Chondrocyte (in vitro differentiated cells): ENCODE results near the gene CCDC57. TPM values are rescaled to one million over a fixed set of nuclear protein-coding genes. Genes with fewer than 3 reads are reported as not detected.

ENCODE experiments used
- DNase-seq: peaks from one replicate; pipeline ENCODE4 v3.0.0; 2021; ENCODE audit warnings: mixed read lengths, low spot score
- H3K27ac Mint-ChIP-seq: one replicate; pipeline ENCODE4 v1.8.0; 2021; ENCODE audit warnings: mild to moderate bottlenecking, moderate library complexity, mixed read lengths; ENCODE audit not compliant: unreplicated experiment
- H3K27me3 Mint-ChIP-seq: 2 replicates; pipeline ENCODE4 v1.8.0; 2021; ENCODE audit warnings: low read depth, mixed read lengths
- H3K36me3 Mint-ChIP-seq: 2 replicates; pipeline ENCODE4 v1.8.0; 2021; ENCODE audit warnings: low read depth, mixed read lengths
- H3K4me1 Mint-ChIP-seq: 2 replicates; pipeline ENCODE4 v1.8.0; 2021; ENCODE audit warnings: low read depth, mild to moderate bottlenecking, mixed read lengths
- H3K4me3 Mint-ChIP-seq: one replicate; pipeline ENCODE4 v1.8.0; 2021; ENCODE audit warnings: mild to moderate bottlenecking, moderate library complexity, mixed read lengths; ENCODE audit not compliant: unreplicated experiment
- H3K9me3 Mint-ChIP-seq: 2 replicates; pipeline ENCODE4 v1.8.0; 2021; ENCODE audit warnings: low read depth, mixed read lengths
- total RNA-seq: library from RNA; stranded (reverse); gene quantifications from 3 replicates; pipeline ENCODE4 v1.2.1, GENCODE V29; 2021
- TF ChIP-seq, protein P1 (sequence below): fragments of 200-600 bp; sonication (generic); IDR thresholded peaks from 2 replicates; pipeline ENCODE4 v1.5.0; 2021; ENCODE audit warnings: antibody characterized with exemption, mild to moderate bottlenecking, moderate library complexity

The CCDC57 gene
- total RNA-seq, 1 donor from 2014 or later = 23.5 TPM

DNA sequence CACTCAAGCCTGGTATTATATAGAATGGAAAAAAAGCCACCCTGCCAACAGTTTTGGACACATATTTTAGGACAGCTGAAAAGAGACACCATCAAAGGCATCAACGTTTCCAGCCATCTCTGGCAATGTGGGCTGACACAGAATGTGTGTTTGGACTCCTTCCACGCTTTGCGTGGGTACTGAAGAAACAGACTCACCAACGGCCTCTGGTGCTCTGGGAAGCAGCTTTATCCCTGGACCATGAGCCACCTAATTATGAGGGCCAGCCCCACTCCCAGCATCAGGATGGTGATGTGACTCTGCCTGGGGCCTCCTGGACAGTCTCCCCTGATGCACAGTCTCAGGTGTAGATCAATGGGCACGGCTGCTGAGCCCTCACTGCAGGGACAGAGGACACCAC, 27.9 kb downstream of the CCDC57 start:
- TF ChIP-seq, protein P1, sequence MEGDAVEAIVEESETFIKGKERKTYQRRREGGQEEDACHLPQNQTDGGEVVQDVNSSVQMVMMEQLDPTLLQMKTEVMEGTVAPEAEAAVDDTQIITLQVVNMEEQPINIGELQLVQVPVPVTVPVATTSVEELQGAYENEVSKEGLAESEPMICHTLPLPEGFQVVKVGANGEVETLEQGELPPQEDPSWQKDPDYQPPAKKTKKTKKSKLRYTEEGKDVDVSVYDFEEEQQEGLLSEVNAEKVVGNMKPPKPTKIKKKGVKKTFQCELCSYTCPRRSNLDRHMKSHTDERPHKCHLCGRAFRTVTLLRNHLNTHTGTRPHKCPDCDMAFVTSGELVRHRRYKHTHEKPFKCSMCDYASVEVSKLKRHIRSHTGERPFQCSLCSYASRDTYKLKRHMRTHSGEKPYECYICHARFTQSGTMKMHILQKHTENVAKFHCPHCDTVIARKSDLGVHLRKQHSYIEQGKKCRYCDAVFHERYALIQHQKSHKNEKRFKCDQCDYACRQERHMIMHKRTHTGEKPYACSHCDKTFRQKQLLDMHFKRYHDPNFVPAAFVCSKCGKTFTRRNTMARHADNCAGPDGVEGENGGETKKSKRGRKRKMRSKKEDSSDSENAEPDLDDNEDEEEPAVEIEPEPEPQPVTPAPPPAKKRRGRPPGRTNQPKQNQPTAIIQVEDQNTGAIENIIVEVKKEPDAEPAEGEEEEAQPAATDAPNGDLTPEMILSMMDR = no peak
- H3K4me3 Mint-ChIP-seq = no peak overlapping the region
- H3K9me3 Mint-ChIP-seq = no peaks in the 10 kb centered on the region
- H3K27me3 Mint-ChIP-seq = no peaks in the 10 kb centered on the region
- no peaks in the 10 kb centered on the region for H3K4me1 Mint-ChIP-seq
- peaks cover 12% of the 10 kb centered on the region for H3K36me3 Mint-ChIP-seq
- no peak overlapping the region for H3K27ac Mint-ChIP-seq
- DNase-seq = no peak

DNA sequence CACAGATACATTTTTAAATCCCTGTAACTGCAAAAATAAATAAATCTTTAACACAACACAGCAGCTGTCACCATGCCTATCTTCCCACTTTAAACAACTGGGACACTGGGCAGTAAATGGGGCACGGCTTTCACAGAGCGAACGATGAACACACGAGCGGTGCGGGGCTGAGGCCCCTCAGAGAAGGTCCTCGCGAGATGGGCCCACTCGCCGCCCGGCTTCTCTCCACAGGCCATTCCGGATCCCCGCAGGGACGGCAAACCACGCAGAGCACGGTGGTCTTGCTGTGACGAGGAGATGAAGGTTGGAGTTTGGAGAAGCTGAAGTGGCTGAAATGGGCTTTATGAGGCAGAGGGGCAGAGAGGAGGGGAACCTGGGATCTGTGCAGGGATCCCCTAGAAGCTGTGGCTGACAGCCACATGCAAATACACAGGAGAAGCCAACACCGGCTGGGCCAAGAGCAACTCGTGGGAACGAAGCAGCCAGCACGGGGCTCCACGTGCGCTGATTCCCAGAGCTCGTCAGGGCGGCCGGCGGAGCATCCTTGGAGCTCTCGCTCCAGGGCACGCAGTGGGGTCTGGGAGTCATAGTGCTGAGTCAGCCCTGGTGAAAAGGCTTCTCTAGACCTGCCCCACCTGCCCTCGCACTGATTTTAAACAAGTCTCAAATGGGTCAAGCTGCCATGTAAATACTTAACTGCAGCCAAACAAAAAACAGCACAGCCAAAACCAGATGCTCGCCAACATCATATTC, 31.7 kb downstream of the CCDC57 start:
- no peak for DNase-seq
- Mint-ChIP-seq H3K27ac (no peak overlapping the region), H3K4me3 (no peak overlapping the region), H3K4me1 (no peaks in the 10 kb centered on the region), H3K9me3 (no peaks in the 10 kb centered on the region), H3K27me3 (no peaks in the 10 kb centered on the region), H3K36me3 (peaks cover 15% of the 10 kb centered on the region)
- TF ChIP-seq, protein P1 = no peak

DNA sequence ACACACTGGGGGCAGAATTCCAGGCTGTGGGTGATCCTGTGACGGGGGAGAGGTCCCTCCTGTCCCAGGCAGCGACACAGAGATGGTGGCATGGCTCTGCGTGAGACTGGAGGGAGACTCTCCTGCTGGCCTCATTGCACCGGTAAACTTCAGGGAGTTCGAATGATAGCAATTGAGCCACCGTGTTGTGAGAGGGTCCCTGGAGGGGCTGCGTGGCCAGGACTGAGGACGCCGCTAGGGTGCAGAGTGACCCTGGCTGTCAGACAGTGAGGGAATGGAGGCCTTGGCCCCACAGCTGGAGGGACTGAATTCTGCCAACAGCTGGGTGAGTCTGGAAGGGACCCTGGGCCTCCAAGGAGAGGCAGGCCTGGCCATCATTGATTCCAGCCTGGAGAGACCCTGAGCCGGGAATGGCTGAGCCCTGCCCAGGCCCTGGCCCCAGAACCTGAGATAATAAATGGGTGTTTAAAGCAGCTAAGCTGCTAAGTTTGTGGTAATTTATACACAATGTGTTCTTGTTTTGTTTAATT, 32.6 kb downstream of the CCDC57 start:
- no peak overlapping the region for H3K4me3 Mint-ChIP-seq

DNA sequence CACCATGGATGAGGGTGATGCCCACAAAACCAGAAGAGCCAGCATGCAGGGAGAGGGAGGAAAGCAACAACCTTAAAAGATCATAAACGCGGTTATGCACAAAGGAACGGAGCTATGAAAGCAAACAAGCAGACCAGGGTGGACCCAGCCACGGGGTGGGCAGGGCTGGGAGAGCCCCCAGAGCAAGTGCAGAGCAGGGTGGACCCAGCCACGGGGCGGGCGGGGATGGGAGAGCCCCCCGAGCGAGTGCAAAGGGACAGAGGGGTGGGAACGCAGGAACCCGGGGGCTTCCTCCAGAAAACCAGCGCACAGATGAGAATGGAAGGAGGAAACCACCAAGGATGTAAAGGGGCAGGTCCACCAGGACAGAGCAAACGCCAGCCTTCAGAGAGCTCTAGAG, 33.2 kb downstream of the CCDC57 start:
- Mint-ChIP-seq H3K27ac (no peak overlapping the region), H3K36me3 (peaks cover 15% of the 10 kb centered on the region)

More for the DNA sequence above, 32.6 kb downstream of the CCDC57 start:
- Mint-ChIP-seq H3K4me1 (no peaks in the 10 kb centered on the region), H3K9me3 (no peaks in the 10 kb centered on the region), H3K27ac (no peak overlapping the region), H3K27me3 (no peaks in the 10 kb centered on the region), H3K36me3 (peaks cover 16% of the 10 kb centered on the region)
- DNase-seq = no peak
- TF ChIP-seq, protein P1 = no peak

DNA sequence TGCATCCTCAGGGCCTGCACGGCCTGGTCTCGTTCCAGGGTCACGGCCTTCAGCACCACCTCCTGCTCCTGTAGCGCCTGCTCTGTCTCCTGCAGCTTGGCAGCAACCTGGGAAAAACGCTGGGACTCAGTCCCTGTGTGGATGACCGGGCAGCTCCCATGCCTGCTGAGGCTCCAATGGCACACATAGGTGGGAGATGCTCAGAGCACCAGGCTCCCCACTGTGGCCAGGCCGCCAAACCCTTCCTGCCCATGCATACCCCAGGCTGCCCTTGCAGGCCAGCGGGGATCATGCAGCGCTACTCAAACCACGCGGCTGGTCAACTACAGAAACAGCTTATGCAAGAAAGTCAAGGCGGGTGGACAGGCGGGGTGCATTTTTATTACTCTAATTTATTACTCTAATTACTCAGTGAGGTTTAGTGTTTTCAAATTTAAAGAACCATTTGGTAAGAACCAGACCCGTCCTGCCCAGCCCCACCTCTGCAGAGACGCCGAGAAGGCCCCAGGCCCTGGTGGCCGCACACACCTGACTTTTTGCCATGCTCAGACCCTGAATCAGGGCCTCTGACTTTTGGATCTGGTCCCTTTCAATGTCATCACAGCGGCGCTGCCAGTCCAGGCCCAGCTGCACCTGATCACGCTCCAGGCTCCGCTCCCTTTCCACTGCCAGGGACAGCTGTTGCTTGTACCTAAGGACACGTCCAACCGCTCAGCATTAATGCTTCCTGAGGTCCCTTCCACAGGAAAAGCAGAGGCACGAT, 34.0 kb downstream of the CCDC57 start:
- Mint-ChIP-seq H3K27me3 (no peaks in the 10 kb centered on the region), H3K4me3 (no peak overlapping the region), H3K9me3 (no peaks in the 10 kb centered on the region), H3K4me1 (no peaks in the 10 kb centered on the region), H3K27ac (no peak overlapping the region), H3K36me3 (peaks cover 14% of the 10 kb centered on the region)
- DNase-seq = no peak
- TF ChIP-seq, protein P1 = no peak

More for the DNA sequence above, 33.2 kb downstream of the CCDC57 start:
- Mint-ChIP-seq H3K4me3 (no peak overlapping the region), H3K27me3 (no peaks in the 10 kb centered on the region), H3K9me3 (no peaks in the 10 kb centered on the region), H3K4me1 (no peaks in the 10 kb centered on the region)
- DNase-seq = no peak
- TF ChIP-seq, protein P1 = no peak
